Measurements from ENCODE around the gene TMEM94. TPM values are rescaled to one million over a fixed set of nuclear protein-coding genes. Genes with fewer than 3 reads are reported as not detected.
"Not testable (repeated sequence)": the region's sequence is repeated elsewhere in the genome, so short reads cannot be mapped to it uniquely, and the experiment has no call there.

Gene TMEM94
- total and polyA plus RNA-seq, 3 donors from 2014 or later, result 128 to 171 (median 151) TPM

DNA sequence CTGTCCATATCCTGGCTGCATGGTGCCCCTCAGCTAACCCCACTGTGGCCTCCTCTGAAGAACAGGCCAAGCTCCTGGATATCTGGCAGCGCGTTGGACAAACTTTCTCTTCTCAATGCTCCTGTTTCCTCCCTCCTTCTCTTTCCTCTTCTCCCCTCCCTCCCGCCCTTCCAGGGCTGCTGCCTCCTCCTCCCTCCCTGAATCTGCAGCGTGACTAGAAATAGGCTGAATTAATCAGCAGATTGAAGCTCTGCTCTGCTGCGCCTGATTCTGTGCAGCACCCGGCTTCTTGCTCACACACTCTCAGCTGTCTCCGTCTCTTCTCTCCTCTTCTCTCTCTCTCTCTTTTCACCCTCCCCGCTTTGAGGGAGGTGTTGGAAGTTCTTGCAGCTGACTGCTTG, 19.8 kb downstream of the TMEM94 start:
- TF ChIP-seq POLR2A (IDR thresholded peaks at IDR 0.05) (no peak), CTCF (IDR thresholded peaks at IDR 0.05) (no peak)
- H3K4me1 ChIP-seq, result peaks cover 45% of the 10 kb centered on the region
- H3K4me3 ChIP-seq, result no peak overlapping the region

GRCh38 chr17:75476752-75477489, 20.5 kb downstream of the TMEM94 start:
- Histone ChIP-seq H3K36me3 (ENCODE audit: low read depth, missing control alignments) (no peaks in the 10 kb centered on the region), H3K4me1 (peaks cover 45% of the 10 kb centered on the region), H3K9me3 (no peaks in the 10 kb centered on the region), H3K4me3 (no peak overlapping the region), H3K27ac (peak overlapping the region; percentile 6 to 76), H3K27me3 (no peaks in the 10 kb centered on the region)
- no peak for TF ChIP-seq CTCF (IDR thresholded peaks at IDR 0.05)
- TF ChIP-seq POLR2A (IDR thresholded peaks at IDR 0.05), result no peak
- DNase-seq, result no peak
- intact Hi-C loops (cut with DNase I; ENCODE audit: low total_unique reads), result no loop called here
- 53 to 61% methylated on average over 11 of the region's 11 CpGs for WGBS, 2 donors

More for the DNA sequence above, 19.8 kb downstream of the TMEM94 start:
- Histone ChIP-seq H3K27ac (peak overlapping the region; percentile 50 to 76), H3K36me3 (ENCODE audit: low read depth, missing control alignments) (no peaks in the 10 kb centered on the region), H3K27me3 (no peaks in the 10 kb centered on the region), H3K9me3 (no peaks in the 10 kb centered on the region)
- DNase-seq, result peak; percentile 68
- intact Hi-C loops (cut with DNase I; ENCODE audit: low total_unique reads), result no loop called here
- 28 to 30% methylated on average over 8 of the region's 8 CpGs for WGBS, 2 donors

DNA sequence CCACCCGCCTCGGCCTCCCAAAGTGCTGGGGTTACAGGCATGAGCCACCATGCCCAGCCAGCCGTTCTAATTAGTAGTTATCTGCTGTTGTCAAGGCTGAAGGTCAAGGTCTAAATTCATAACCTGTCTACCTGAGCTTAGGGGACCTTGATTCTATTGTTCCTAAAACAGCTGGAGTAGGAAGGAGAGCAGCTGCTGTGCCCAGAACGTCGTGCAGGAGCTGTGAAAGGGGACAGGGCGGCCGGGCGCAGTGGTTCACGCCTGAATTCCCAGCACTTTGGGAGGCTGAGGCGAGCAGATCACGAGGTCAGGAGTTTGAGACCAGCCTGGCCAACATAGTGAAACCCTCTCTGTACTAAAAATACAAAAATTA, 21.0 kb downstream of the TMEM94 start:
- Histone ChIP-seq H3K27ac (peak overlapping the region; percentile 6 to 76), H3K4me1 (peaks cover 45% of the 10 kb centered on the region)
- 69 to 77% methylated on average over 11 of the region's 11 CpGs for WGBS, 2 donors
- H3K27me3 ChIP-seq; DNase-seq; H3K9me3 ChIP-seq; intact Hi-C loops (cut with DNase I; ENCODE audit: low total_unique reads); H3K36me3 ChIP-seq (ENCODE audit: low read depth, missing control alignments); H3K4me3 ChIP-seq: not testable (repeated sequence)

DNA sequence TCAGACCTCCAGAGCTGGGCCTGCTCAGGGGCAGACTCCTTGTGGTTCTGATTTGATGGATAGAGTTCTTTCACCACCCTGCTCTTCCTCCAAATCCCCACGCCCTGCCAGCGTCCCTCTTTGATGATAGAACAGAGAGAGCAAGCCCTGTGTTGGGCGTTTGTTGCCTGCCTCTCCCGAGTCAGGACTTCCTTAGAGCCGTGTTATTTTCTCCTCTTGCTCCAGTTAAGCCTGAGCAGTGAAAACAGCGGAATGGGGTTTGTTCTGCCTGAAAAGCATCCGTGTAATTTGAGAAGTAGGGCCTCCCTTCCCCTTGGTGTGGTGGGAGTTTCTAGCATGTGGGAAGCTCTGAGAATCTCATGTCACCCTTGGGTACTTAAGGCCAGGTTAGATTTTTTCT, 22.1 kb downstream of the TMEM94 start:
- Histone ChIP-seq H3K9me3 (no peaks in the 10 kb centered on the region), H3K4me1 (peaks cover 45% of the 10 kb centered on the region), H3K27me3 (no peaks in the 10 kb centered on the region), H3K27ac (peak overlapping the region in 1 of 2 donors; percentile 18), H3K4me3 (no peak overlapping the region), H3K36me3 (ENCODE audit: low read depth, missing control alignments) (no peaks in the 10 kb centered on the region)
- intact Hi-C loops (cut with DNase I; ENCODE audit: low total_unique reads), result no loop called here
- TF ChIP-seq POLR2A (IDR thresholded peaks at IDR 0.05) (no peak), CTCF (IDR thresholded peaks at IDR 0.05) (no peak)
- DNase-seq, result no peak
- 51 to 71% methylated on average over 7 of the region's 7 CpGs for WGBS, 2 donors

- no peak overlapping the region for H3K27ac ChIP-seq
- H3K9me3 ChIP-seq, result no peaks in the 10 kb centered on the region
- TF ChIP-seq POLR2A (IDR thresholded peaks at IDR 0.05) (no peak), CTCF (IDR thresholded peaks at IDR 0.05) (no peak)
- no peaks in the 10 kb centered on the region for H3K36me3 ChIP-seq (ENCODE audit: low read depth, missing control alignments)
- intact Hi-C loops (cut with DNase I; ENCODE audit: low total_unique reads), result no loop called here
- 65 to 66% methylated on average over 5 to 6 of the region's 6 CpGs for WGBS, 2 donors
- H3K4me1 ChIP-seq, result peaks cover 45% of the 10 kb centered on the region
- no peak overlapping the region for H3K4me3 ChIP-seq
- no peak for DNase-seq
- H3K27me3 ChIP-seq, result no peaks in the 10 kb centered on the region
These were observed 23.8 kb downstream of the TMEM94 start for GRCh38 chr17:75480281-75480680.

Data from testis (tissue), 3 donors.